OCI-LY1 (cell line): Measurements from ENCODE around the gene DNLZ.

Source experiments
- CTCF ChIP-seq: fragments of 200-600 bp; sonication (generic), shearing (Covaris generic); IDR thresholded peaks from 2 replicates; pipeline ENCODE4 v1.5.1; 2017; ENCODE audit warnings: mild to moderate bottlenecking, antibody characterized with exemption, low read length, moderate library complexity, mixed read lengths
- EZH2 ChIP-seq: fragments of 200-600 bp; sonication (generic), shearing (Covaris generic); IDR thresholded peaks from 2 replicates; pipeline ENCODE4 v1.8.0; 2017; ENCODE audit warnings: borderline replicate concordance, mixed run types, mild to moderate bottlenecking, antibody characterized with exemption, low read length, moderate library complexity, mixed read lengths

- TF ChIP-seq CTCF (no peak), EZH2 (no peak)
These were observed 10.0 kb upstream of the DNLZ start, which contains the start of gene CARD9 for GRCh38 chr9:136373300-136374182.
